Coronary artery (tissue), 2 donors: ENCODE data around the gene UGT1A3.

Experiments used
- DNase-seq: peaks from one replicate; pipeline ENCODE4 v3.0.0-alpha.2; 2017; ENCODE audit warnings: low spot score
- H3K27ac ChIP-seq, 2 donors: fragments of 200-600 bp; sonication (generic); one replicate each; pipeline ENCODE4 v1.5.1; 2016 to 2019
- H3K4me3 ChIP-seq: fragments of 200-600 bp; sonication (generic); 2 replicates; pipeline ENCODE4 v1.5.1; 2016; ENCODE audit warnings: mild to moderate bottlenecking, moderate library complexity
- TF ChIP-seq, protein P1 (sequence below): fragments of 200-600 bp; sonication (generic); IDR thresholded peaks from one replicate; pipeline ENCODE4 v1.5.1; 2019; ENCODE audit warnings: antibody characterized with exemption

UGT1A3 gene

GRCh38 chr2:233728723-233729301 is at the start of gene UGT1A3:
Gene UGT1A3 (plus strand): TSS chr2:233729042. CDS start chr2:233729127, 85 bp downstream.
- Histone ChIP-seq H3K27ac (no peak within 1 kb of the TSS), H3K4me3 (no peak within 1 kb of the TSS)
- DNase-seq, result no peak
- TF ChIP-seq, protein P1, sequence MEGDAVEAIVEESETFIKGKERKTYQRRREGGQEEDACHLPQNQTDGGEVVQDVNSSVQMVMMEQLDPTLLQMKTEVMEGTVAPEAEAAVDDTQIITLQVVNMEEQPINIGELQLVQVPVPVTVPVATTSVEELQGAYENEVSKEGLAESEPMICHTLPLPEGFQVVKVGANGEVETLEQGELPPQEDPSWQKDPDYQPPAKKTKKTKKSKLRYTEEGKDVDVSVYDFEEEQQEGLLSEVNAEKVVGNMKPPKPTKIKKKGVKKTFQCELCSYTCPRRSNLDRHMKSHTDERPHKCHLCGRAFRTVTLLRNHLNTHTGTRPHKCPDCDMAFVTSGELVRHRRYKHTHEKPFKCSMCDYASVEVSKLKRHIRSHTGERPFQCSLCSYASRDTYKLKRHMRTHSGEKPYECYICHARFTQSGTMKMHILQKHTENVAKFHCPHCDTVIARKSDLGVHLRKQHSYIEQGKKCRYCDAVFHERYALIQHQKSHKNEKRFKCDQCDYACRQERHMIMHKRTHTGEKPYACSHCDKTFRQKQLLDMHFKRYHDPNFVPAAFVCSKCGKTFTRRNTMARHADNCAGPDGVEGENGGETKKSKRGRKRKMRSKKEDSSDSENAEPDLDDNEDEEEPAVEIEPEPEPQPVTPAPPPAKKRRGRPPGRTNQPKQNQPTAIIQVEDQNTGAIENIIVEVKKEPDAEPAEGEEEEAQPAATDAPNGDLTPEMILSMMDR, result no peak

DNA sequence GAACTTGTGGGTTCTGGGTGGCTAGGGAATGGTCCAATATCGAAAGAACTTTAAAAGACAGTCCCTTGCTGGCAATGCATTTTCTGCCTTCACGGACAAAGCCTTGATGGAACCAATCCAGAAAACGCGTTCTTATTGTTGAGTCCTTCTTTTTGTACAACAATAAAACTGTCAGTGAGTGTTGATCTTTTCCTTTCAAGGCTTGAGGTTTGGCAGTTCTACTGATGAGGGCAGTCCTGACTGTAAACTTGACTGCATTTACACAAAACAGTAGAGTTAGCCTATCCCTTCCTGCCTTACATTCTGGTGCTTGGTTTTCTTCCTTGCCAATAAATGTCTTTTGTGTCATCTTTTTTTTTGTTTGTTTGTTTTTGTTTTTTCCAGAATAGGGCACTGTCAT is 49.6 kb upstream of the UGT1A3 start:
- H3K4me3 ChIP-seq, result no peak overlapping the region
- H3K27ac ChIP-seq, result no peak overlapping the region
- DNase-seq, result no peak
- TF ChIP-seq, protein P1, result no peak

- Histone ChIP-seq H3K27ac (no peak overlapping the region), H3K4me3 (no peak overlapping the region)
- no peak for DNase-seq
- TF ChIP-seq, protein P1, result no peak
Observed at GRCh38 chr2:233680361-233681045, 48.3 kb upstream of the UGT1A3 start.

GRCh38 chr2:233681521-233682099 is 47.2 kb upstream of the UGT1A3 start, which contains the start of gene UGT1A7:
Gene UGT1A7 (plus strand): TSS chr2:233681901. CDS start chr2:233681938, 37 bp downstream.
- TF ChIP-seq, protein P1, result no peak
- no peak for DNase-seq
- Histone ChIP-seq H3K4me3 (no peak within 1 kb of the TSS), H3K27ac (no peak within 1 kb of the TSS)

DNA sequence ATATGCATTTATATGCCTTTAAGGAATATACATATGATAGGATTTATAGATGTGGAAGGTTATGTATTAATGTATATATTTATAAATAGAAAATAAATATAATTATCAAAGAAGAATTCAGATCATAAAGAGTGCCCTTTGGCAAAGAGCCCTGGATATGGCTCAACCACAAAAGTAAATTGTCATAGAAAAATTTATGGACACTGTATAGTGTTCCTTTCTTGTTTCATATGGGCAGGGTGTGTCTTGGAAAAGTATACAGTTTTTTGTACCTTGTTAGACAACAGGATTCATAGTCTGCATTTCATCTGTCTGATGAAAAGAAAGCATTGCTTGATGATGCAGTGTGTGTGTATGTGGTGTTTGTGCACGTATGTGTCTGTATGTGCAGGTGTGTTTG is 44.2 kb upstream of the UGT1A3 start:
- H3K4me3 ChIP-seq, result no peak overlapping the region
- no peak overlapping the region for H3K27ac ChIP-seq
- TF ChIP-seq, protein P1, result no peak
- DNase-seq, result no peak

DNA sequence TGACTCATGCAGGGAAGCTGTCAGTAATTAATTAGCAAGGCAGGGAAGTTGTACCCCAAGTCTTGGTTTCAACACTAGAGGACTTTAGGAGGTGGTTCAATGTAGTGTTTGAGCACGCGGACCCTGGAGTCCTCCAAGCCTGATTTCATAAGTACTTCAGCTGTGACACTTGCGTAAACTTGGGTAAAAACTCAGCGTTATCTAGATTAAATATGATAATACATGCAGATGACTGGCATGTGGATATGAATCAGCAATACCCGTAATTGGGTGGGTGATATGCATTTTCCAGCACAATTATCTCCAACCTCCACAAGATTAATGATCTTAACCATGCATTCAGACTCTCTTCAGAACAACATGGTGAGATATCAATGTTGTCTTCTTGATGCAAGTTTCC is 41.9 kb upstream of the UGT1A3 start:
- Histone ChIP-seq H3K27ac (no peak overlapping the region), H3K4me3 (no peak overlapping the region)
- TF ChIP-seq, protein P1, result no peak
- no peak for DNase-seq
